Measurements from ENCODE around the gene ZCCHC4. TPM values are rescaled to one million over a fixed set of nuclear protein-coding genes. Genes with fewer than 3 reads are reported as not detected.

ZCCHC4 gene
- total and polyA plus RNA-seq, 2 of the 8 experiments (the other 6 are each of a cell fraction or from before 2014, with no cell fraction given): 9.8 to 12.5 TPM

- TF ChIP-seq CHD7 (IDR thresholded peaks at IDR 0.05; ENCODE audit: insufficient replicate concordance, low read length) (no peak), TAF7 (optimal IDR thresholded peaks at IDR 0.05; ENCODE audit: borderline replicate concordance, low read depth, low read length) (no peak), SP2 (IDR thresholded peaks at IDR 0.05; ENCODE audit: low read length) (no peak), USF2 (IDR thresholded peaks at IDR 0.05; ENCODE audit: low read length) (no peak), SIN3A (conservative IDR thresholded peaks at IDR 0.05 in 1 of 2, IDR thresholded peaks at IDR 0.05 in 1 of 2; ENCODE audit: low read depth in 1 of 2, low read length in 2 of 2) (no peak), EP300 (IDR thresholded peaks at IDR 0.05; ENCODE audit: borderline replicate concordance in 1 of 2, low read depth in 2 of 2, low read length in 2 of 2) (no peak), PHF8 (conservative IDR thresholded peaks at IDR 0.05; ENCODE audit: low read depth, low read length) (no peak), EGR1 (IDR thresholded peaks at IDR 0.05; ENCODE audit: borderline replicate concordance, low read depth, low read length) (no peak), TAF1 (IDR thresholded peaks at IDR 0.05; ENCODE audit: low read depth, low read length) (no peak)
These were observed 32.4 kb upstream of the ZCCHC4 start (continued) for GRCh38 chr4:25280210-25280609.
